NT2/D1 (cell line): ENCODE measurements around the gene POU5F1.

Experiments
- SUZ12 ChIP-seq: IDR thresholded peaks from 2 replicates; pipeline ENCODE4 v1.6.1; 2011; ENCODE audit not compliant: insufficient read length, insufficient read depth; ENCODE audit errors: extremely low read depth
- YY1 ChIP-seq: IDR thresholded peaks from 2 replicates; pipeline ENCODE4 v1.6.1; 2011; ENCODE audit not compliant: insufficient read length, insufficient read depth

DNA sequence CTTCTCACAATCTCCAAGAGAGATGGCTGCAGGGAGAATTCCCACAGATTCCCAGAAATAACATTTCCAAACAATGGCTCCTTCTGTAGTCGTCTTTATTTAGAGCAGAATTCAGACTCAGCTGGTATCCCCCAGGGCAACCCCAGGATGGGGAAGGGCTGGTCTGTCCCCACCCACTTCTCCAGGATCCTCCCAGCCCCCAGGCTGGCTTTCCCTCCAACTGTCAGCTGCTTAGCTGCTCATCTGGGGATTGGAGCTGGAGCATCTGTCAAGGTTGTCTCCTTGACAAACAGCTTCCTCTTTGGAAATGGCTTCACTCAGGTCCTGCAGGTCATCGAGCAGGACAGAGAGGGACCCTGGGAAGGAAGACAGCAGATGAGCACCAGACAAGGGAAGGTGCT, 28.1 kb downstream of the POU5F1 start:
- no peak for TF ChIP-seq YY1
- TF ChIP-seq SUZ12 = no peak
